Fibroblast of pulmonary artery (primary cell): ENCODE measurements around the gene DRC1.

Source experiments
- DNase-seq: peaks from one replicate; pipeline ENCODE4 v3.0.0-alpha.2; 2010; ENCODE audit warnings: low read depth
- H3K4me3 ChIP-seq: replicated peaks from 2 replicates; pipeline ENCODE4 v1.5.1; 2011; ENCODE audit warnings: low read depth, mild to moderate bottlenecking, control low read depth, low read length, moderate library complexity
- TF ChIP-seq, protein P1 (sequence below): IDR thresholded peaks from 2 replicates; pipeline ENCODE4 v1.5.1; 2011; ENCODE audit warnings: mild to moderate bottlenecking, control low read depth, low read length, inconsistent platforms; ENCODE audit errors: missing control alignments

The DRC1 gene

GRCh38 chr2:26442301-26442700 lies 40.6 kb downstream of the DRC1 start:
- DNase-seq: no peak

DNA sequence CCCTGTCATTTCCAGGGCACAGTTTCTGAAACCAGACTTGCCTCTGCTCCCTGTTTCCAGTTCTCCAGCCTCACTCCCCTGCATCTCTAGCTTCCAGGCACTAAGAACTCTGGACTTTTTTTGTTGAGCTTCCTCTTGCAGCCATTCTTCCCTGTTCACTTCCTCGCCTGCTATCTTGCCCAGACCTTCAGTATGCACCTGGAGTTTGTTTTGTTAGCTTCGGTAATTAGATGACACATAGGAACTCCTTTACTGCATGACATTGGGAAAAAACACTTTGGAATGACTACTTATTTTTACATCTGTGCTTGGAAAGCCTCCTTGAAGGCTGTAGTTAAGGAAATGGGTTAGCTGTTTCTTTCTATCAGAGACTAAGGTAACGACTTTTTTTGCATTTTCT lies 41.0 kb downstream of the DRC1 start:
- TF ChIP-seq, protein P1, sequence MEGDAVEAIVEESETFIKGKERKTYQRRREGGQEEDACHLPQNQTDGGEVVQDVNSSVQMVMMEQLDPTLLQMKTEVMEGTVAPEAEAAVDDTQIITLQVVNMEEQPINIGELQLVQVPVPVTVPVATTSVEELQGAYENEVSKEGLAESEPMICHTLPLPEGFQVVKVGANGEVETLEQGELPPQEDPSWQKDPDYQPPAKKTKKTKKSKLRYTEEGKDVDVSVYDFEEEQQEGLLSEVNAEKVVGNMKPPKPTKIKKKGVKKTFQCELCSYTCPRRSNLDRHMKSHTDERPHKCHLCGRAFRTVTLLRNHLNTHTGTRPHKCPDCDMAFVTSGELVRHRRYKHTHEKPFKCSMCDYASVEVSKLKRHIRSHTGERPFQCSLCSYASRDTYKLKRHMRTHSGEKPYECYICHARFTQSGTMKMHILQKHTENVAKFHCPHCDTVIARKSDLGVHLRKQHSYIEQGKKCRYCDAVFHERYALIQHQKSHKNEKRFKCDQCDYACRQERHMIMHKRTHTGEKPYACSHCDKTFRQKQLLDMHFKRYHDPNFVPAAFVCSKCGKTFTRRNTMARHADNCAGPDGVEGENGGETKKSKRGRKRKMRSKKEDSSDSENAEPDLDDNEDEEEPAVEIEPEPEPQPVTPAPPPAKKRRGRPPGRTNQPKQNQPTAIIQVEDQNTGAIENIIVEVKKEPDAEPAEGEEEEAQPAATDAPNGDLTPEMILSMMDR: no peak
- no peak for DNase-seq
- H3K4me3 ChIP-seq: no peak overlapping the region

More at GRCh38 chr2:26442301-26442700, 40.6 kb downstream of the DRC1 start:
- no peak overlapping the region for H3K4me3 ChIP-seq
- TF ChIP-seq, protein P1: no peak

- TF ChIP-seq, protein P1: no peak
- H3K4me3 ChIP-seq: no peak overlapping the region
- DNase-seq: no peak
Measured at GRCh38 chr2:26444236-26444635, 42.5 kb downstream of the DRC1 start.

GRCh38 chr2:26448651-26449050 lies 46.9 kb downstream of the DRC1 start:
- H3K4me3 ChIP-seq: no peak overlapping the region
- no peak for DNase-seq
- TF ChIP-seq, protein P1: no peak

GRCh38 chr2:26449278-26450030 lies 47.7 kb downstream of the DRC1 start:
- DNase-seq: no peak
- no peak overlapping the region for H3K4me3 ChIP-seq
- TF ChIP-seq, protein P1: no peak

DNA sequence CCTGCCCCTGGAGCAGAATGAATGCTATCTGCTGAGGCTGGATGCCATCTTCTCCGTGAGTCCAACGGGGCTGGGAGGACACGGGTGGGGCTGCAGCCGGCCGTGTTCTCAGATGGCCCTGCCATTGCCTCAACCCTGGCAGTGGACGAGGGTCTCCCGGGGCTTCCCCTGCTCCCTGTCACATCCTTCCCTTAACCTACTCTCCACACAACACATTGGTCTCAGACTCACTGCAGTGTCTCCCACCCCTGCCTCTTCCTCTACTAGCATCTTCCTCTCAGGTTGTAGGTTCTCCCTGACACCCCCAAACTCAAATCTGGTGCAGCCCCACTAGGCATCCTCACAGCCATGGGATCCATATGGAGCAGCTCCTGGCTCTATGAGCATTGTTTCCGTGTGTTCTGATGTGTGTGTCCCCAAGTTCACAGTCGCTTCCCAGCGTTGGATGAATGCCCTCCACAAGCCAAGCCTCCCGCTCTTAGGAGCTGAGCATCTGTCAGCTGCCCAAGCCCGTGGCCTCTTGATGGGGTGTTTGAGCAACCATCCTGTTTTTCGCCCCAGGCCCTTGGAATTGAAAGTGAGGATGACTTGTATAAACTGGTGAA lies 48.4 kb downstream of the DRC1 start:
- DNase-seq: no peak
- no peak overlapping the region for H3K4me3 ChIP-seq
- TF ChIP-seq, protein P1: no peak
